H9 (cell line): ENCODE results near the gene NOCT. TPM values are rescaled to one million over a fixed set of nuclear protein-coding genes. Genes with fewer than 3 reads are reported as not detected.

Experiments used
- DNase-seq: peaks from one replicate; pipeline ENCODE4 v3.0.0-alpha.2; 2017
- H2AFZ ChIP-seq: one replicate; pipeline ENCODE4 v1.6.1; 2013; ENCODE audit warnings: mild to moderate bottlenecking, low read length, control low read depth, moderate library complexity
- H2AK5ac ChIP-seq: 2 replicates; pipeline ENCODE4 v1.6.1; 2013; ENCODE audit warnings: low read length, control low read depth, mixed read lengths; ENCODE audit not compliant: insufficient read length
- H2BK120ac ChIP-seq: one replicate; pipeline ENCODE4 v1.6.1; 2013; ENCODE audit warnings: low read depth, mild to moderate bottlenecking, low read length, control low read depth, inconsistent platforms; ENCODE audit not compliant: poor library complexity, severe bottlenecking
- H2BK12ac ChIP-seq: 2 replicates; pipeline ENCODE4 v1.6.1; 2013; ENCODE audit warnings: low read length, control low read depth, mixed read lengths, low read depth; ENCODE audit not compliant: insufficient read length
- H2BK15ac ChIP-seq: 2 replicates; pipeline ENCODE4 v1.6.1; 2013; ENCODE audit warnings: low read depth, low read length, control low read depth
- H2BK20ac ChIP-seq: one replicate; pipeline ENCODE4 v1.6.1; 2013; ENCODE audit warnings: low read depth, mild to moderate bottlenecking, low read length, control low read depth, inconsistent platforms; ENCODE audit not compliant: poor library complexity, severe bottlenecking
- H2BK5ac ChIP-seq: 2 replicates; pipeline ENCODE4 v1.6.1; 2013; ENCODE audit warnings: low read length, control low read depth, mixed read lengths; ENCODE audit not compliant: insufficient read length
- H3K14ac ChIP-seq: 2 replicates; pipeline ENCODE4 v1.6.1; 2013; ENCODE audit warnings: low read length, control low read depth; ENCODE audit not compliant: insufficient read depth
- H3K18ac ChIP-seq: 2 replicates; pipeline ENCODE4 v1.6.1; 2013; ENCODE audit warnings: low read depth, mild to moderate bottlenecking, mixed read lengths, low read length, control low read depth; ENCODE audit not compliant: insufficient read length
- H3K23ac ChIP-seq: 2 replicates; pipeline ENCODE4 v1.6.1; 2013; ENCODE audit warnings: low read length, control low read depth, mixed read lengths, low read depth; ENCODE audit not compliant: insufficient read length
- H3K23me2 ChIP-seq: 2 replicates; pipeline ENCODE4 v1.6.1; 2013; ENCODE audit warnings: low read depth, mild to moderate bottlenecking, mixed read lengths, low read length, control low read depth; ENCODE audit not compliant: insufficient read length, poor library complexity, severe bottlenecking
- H3K27ac ChIP-seq: 2 replicates; pipeline ENCODE4 v1.5.1; 2013; ENCODE audit warnings: low read length, control low read depth, mixed read lengths, low read depth; ENCODE audit not compliant: insufficient read length
- H3K27me3 ChIP-seq: 2 replicates; pipeline ENCODE4 v1.6.1; 2013; ENCODE audit warnings: low read length, control low read depth, inconsistent platforms; ENCODE audit not compliant: insufficient read depth
- H3K4ac ChIP-seq: 2 replicates; pipeline ENCODE4 v1.6.1; 2013; ENCODE audit warnings: low read depth, mild to moderate bottlenecking, control low read depth, inconsistent platforms, low read length, moderate library complexity
- H3K4me1 ChIP-seq: 2 replicates; pipeline ENCODE4 v1.6.1; 2013; ENCODE audit warnings: low read length, control low read depth, inconsistent platforms; ENCODE audit not compliant: insufficient read depth
- H3K4me2 ChIP-seq: 2 replicates; pipeline ENCODE4 v1.6.1; 2013; ENCODE audit warnings: low read length, control low read depth, mixed read lengths; ENCODE audit not compliant: insufficient read length, insufficient read depth
- H3K56ac ChIP-seq: 2 replicates; pipeline ENCODE4 v1.6.1; 2013; ENCODE audit warnings: low read depth, mild to moderate bottlenecking, mixed read lengths, low read length, control low read depth; ENCODE audit not compliant: insufficient read length
- H3K79me1 ChIP-seq: 2 replicates; pipeline ENCODE4 v1.6.1; 2013; ENCODE audit warnings: low read depth, mild to moderate bottlenecking, moderate library complexity, low read length, control low read depth, inconsistent platforms; ENCODE audit not compliant: insufficient read depth, poor library complexity, severe bottlenecking
- H3K79me2 ChIP-seq: 2 replicates; pipeline ENCODE4 v1.6.1; 2013; ENCODE audit warnings: low read length, control low read depth, inconsistent platforms; ENCODE audit not compliant: insufficient read depth
- H3K9ac ChIP-seq: 2 replicates; pipeline ENCODE4 v1.6.1; 2013; ENCODE audit warnings: low read length, control low read depth, mixed read lengths; ENCODE audit not compliant: insufficient read length; ENCODE audit errors: extremely low read depth
- H3K9me3 ChIP-seq: one replicate; pipeline ENCODE4 v1.6.1; 2013; ENCODE audit warnings: low read depth, low read length, inconsistent platforms; ENCODE audit not compliant: control insufficient read depth
- H3T11ph ChIP-seq: one replicate; pipeline ENCODE4 v1.6.1; 2013; ENCODE audit warnings: mild to moderate bottlenecking, low read length, control low read depth, inconsistent platforms
- H4K20me1 ChIP-seq: one replicate; pipeline ENCODE4 v1.6.1; 2013; ENCODE audit not compliant: control insufficient read depth, insufficient read length, insufficient read depth
- H4K5ac ChIP-seq: 2 replicates; pipeline ENCODE4 v1.6.1; 2013; ENCODE audit warnings: low read depth, mild to moderate bottlenecking, mixed read lengths, low read length, control low read depth; ENCODE audit not compliant: insufficient read length
- H4K8ac ChIP-seq: replicated peaks from 2 replicates; pipeline ENCODE4 v1.6.1; 2013; ENCODE audit warnings: low read length, control low read depth, mixed read lengths, low read depth; ENCODE audit not compliant: insufficient read length
- H4K91ac ChIP-seq: 2 replicates; pipeline ENCODE4 v1.6.1; 2013; ENCODE audit warnings: low read depth, mild to moderate bottlenecking, moderate library complexity, mixed read lengths, low read length, control low read depth; ENCODE audit not compliant: insufficient read length
- H3K27ac Mint-ChIP-seq, 3 experiments: 2 replicates in 2 of 3; 3 replicates in 1 of 3; pipeline ENCODE4 v1.8.0; 2020 to 2021; ENCODE audit warnings: mixed read lengths in 3 of 3, mild to moderate bottlenecking in 1 of 3, moderate library complexity in 1 of 3
- H3K27me3 Mint-ChIP-seq: 2 replicates; pipeline ENCODE4 v1.8.0; 2021; ENCODE audit warnings: low read depth, mild to moderate bottlenecking, moderate library complexity, mixed read lengths
- H3K36me3 Mint-ChIP-seq, 3 experiments: 2 replicates in 2 of 3; 3 replicates in 1 of 3; pipeline ENCODE4 v1.8.0; 2020 to 2021; ENCODE audit warnings: low read depth in 3 of 3, mixed read lengths in 3 of 3; ENCODE audit not compliant: insufficient read depth in 1 of 3
- H3K4me1 Mint-ChIP-seq, 2 experiments: 2 replicates each; pipeline ENCODE4 v1.8.0; 2020; ENCODE audit warnings: mixed read lengths in 2 of 2
- H3K4me3 Mint-ChIP-seq, 2 experiments: 2 replicates in 1 of 2; 3 replicates in 1 of 2; pipeline ENCODE4 v1.8.0; 2020 to 2021; ENCODE audit warnings: mild to moderate bottlenecking in 2 of 2, mixed read lengths in 2 of 2, moderate library complexity in 1 of 2
- H3K9me3 Mint-ChIP-seq, 2 experiments: 2 replicates in 1 of 2; 3 replicates in 1 of 2; pipeline ENCODE4 v1.8.0; 2020; ENCODE audit warnings: mild to moderate bottlenecking in 2 of 2, mixed read lengths in 2 of 2, moderate library complexity in 1 of 2
- CTCF ChIP-seq: fragments of 200-600 bp; sonication (generic); conservative IDR thresholded peaks from 3 replicates; pipeline ENCODE4 v1.8.0; 2021; ENCODE audit warnings: antibody characterized with exemption, mild to moderate bottlenecking
- WGBS: extraction: QIAGEN DNeasy Blood & Tissue Kit; methylation state at CpG from one replicate; pipeline ENCODE4 v1.1.7; 2013; ENCODE audit warnings: missing lambda C conversion rate, low lambda C conversion rate, mixed read lengths; ENCODE audit not compliant: insufficient read length; ENCODE audit errors: extremely low coverage; 5-methylcytosine and 5-hydroxymethylcytosine counted together
- total RNA-seq: library from RNA; stranded (reverse); gene quantifications from 2 replicates; pipeline ENCODE4 v1.2.1, GENCODE V29; 2021

The NOCT gene
- total RNA-seq, 1 experiment from 2014 or later, result 37.3 TPM

GRCh38 chr4:139084804-139085093 is 69.2 kb downstream of the NOCT start:
- Histone ChIP-seq H3T11ph (no peak overlapping the region), H2BK20ac (no peak overlapping the region)
- H3K27ac Mint-ChIP-seq, result peak overlapping the region; percentile 92 to 98 (median 96); a peak in 6 of 7 replicates

More at GRCh38 chr4:139084804-139085093, 69.2 kb downstream of the NOCT start:
- Histone ChIP-seq H3K4me2 (peak overlapping the region; percentile 97), H2AFZ (no peak overlapping the region), H2BK15ac (no peak overlapping the region), H2BK12ac (no peak overlapping the region), H3K9ac (peak overlapping the region; percentile 39), H3K4me1 (no peaks in the 10 kb centered on the region), H3K4ac (no peak overlapping the region), H3K23me2 (peaks cover 11% of the 10 kb centered on the region), H3K27ac (peak overlapping the region; percentile 32), H3K79me1 (no peaks in the 10 kb centered on the region), H4K5ac (no peak overlapping the region), H2BK5ac (no peak overlapping the region), H4K91ac (no peak overlapping the region), H3K9me3 (no peaks in the 10 kb centered on the region), H2AK5ac (no peak overlapping the region), H4K20me1 (no peaks in the 10 kb centered on the region), H3K14ac (no peak overlapping the region), H4K8ac (no peak overlapping the region), H2BK120ac (no peak overlapping the region), H3K56ac (no peak overlapping the region), H3K23ac (no peak overlapping the region), H3K79me2 (peaks cover 10% of the 10 kb centered on the region; the same call in 1 of the 2 replicates), H3K18ac (no peak overlapping the region), H3K27me3 (no peaks in the 10 kb centered on the region)
- no peak for TF ChIP-seq CTCF
- no CpG with 5 or more reads among the region's 2 CpGs for WGBS
- Mint-ChIP-seq H3K4me3 (peak overlapping the region; percentile 97 to 99), H3K27me3 (no peaks in the 10 kb centered on the region; the same call in 1 of the 2 replicates), H3K9me3 (no peaks in the 10 kb centered on the region), H3K4me1 (peaks cover 19 to 20% of the 10 kb centered on the region in 2 experiments), H3K36me3 (0 out of 7 replicates have a peak, but pooled peaks cover 0 to 3% (median 0%) of the 10 kb centered on the region in 3 experiments)
- DNase-seq, result no peak
